Measurements from ENCODE around the gene EMC7.
"Not testable (repeated sequence)": the region's sequence is repeated elsewhere in the genome, so short reads cannot be mapped to it uniquely, and the experiment has no call there.

Gene EMC7

DNA sequence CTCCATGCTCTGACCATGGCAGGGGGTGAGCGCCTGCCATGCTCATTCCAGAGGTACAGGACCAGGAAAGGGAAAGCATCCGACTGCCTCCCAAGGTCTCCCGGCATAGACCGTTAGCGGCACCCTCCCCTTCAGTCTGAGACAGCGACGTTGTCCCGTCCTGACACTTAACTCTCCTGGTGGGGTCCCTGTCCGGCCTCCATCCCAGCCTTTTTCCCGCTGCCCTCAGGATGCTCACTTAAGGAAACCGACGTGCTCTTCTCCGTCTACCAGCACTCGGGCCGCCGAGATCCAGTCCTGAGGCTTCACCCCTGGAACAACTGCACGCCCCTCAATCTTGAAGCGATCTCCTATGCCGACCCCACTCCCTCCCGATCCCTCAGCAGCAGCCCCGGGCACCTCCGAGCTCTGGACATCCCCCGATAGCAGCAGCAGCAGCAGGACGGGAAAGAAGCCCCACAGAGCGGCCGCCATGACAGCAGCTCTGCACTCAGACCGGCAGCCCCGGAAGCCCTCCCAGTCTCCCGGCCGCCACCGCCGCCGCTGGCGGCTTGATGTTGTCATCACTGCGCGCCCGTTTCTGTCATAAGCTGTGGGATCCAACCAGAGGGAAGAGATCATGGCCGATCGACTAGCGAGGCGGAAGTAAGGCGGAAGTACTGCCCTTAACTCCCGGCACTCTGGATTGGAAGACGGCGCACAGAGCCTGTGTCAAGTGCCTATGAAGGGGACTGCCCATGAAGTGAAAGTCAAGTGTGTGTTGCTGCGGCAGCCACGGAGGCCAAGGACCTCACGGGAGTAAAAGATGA is at the start of gene EMC7, which contains the start of gene PGBD4:
TSS of gene EMC7 (minus strand) at position 497 of the 809 bp plus-strand sequence. CDS start at position 474, 23 bp downstream.
TSS of gene PGBD4 (plus strand) at position 718 of the 809 bp plus-strand sequence. CDS start 449 bp downstream, outside the sequence.
- Histone ChIP-seq H3K4me1 (ENCODE audit: control insufficient read depth, insufficient read depth, low read length) (peaks cover 16% of the 10 kb centered on the region), H3K9me3 (ENCODE audit: control insufficient read depth, low read length) (no peaks in the 10 kb centered on the region), H3K9ac (ENCODE audit: low read length) (peak within 1 kb of the TSS; percentile 96), H3K36me3 (ENCODE audit: control insufficient read depth, insufficient read depth, low read length, severe bottlenecking) (no peaks in the 10 kb centered on the region), H3K4me3 (ENCODE audit: low read length) (peak within 1 kb of the TSS; percentile 93), H3K27me3 (replicated peaks; ENCODE audit: control insufficient read depth, insufficient read depth, low read length) (no peaks in the 10 kb centered on the region)
- DNase-seq (ENCODE audit: low read depth): peak; percentile 99

DNA sequence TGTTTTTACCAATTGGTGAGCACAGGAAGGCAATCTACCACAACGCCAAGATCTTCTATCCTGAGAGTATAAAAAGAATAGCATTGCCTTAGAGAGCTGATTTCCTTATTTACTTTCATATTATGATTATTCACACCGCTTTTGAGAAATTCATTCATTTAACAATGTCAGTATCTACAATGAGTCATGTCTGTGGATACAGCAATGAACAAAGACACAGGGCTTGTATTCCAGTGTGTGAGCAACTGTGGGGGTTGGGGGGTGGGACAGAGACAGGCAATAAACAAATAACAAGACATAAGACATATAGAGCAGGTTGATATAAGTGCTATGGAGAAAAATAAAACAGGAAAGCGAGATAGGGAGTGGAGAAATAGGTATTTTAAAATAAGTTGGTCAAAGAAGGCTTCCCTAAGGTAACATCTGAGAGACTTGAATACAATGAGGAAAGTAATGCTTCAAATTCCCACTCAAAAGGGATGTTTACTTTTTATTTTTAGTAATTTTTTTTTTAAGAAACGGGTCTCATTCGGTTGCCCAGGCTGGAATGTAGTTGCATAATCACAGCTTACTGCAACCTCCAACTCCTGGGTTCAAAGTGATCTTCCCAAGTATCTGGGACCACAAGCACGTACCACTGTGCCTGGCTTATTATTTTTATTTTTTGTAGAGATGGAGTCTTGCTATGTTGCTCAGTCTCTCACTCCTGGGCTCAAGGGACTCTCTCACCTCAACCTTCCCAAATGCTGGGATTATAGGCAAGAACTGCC is 45.9 kb upstream of the EMC7 start:
- H3K4me3 ChIP-seq (ENCODE audit: low read length): no peak overlapping the region
- peaks cover 68% of the 10 kb centered on the region for H3K36me3 ChIP-seq (ENCODE audit: control insufficient read depth, insufficient read depth, low read length, severe bottlenecking)
- H3K9ac ChIP-seq (ENCODE audit: low read length): no peak overlapping the region
- H3K9me3 ChIP-seq (ENCODE audit: control insufficient read depth, low read length): no peaks in the 10 kb centered on the region
- H3K4me1 ChIP-seq (ENCODE audit: control insufficient read depth, insufficient read depth, low read length): peaks cover 11% of the 10 kb centered on the region
- no peaks in the 10 kb centered on the region for H3K27me3 ChIP-seq (replicated peaks; ENCODE audit: control insufficient read depth, insufficient read depth, low read length)
- DNase-seq (ENCODE audit: low read depth): peak; percentile 14

DNA sequence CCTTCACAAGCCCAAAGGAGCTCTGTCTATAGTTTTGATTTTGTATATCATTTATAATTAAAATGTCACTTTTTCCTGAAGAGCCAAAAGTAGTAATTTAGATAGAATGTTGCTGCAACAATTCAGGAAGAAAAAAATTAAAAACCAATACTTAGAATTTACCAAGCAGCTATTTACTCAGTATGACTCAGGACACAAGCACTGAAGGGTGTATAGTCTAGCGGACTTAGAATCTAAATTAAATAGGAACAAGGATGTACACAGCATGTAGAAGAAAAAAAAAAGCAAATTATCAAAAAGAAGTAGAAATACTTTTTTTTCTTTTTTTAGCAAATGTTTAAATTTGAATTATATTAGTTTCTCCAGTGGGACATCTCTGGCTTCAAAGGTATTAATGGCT is 31.8 kb upstream of the EMC7 start:
- H3K9ac ChIP-seq (ENCODE audit: low read length): no peak overlapping the region
- no peak for DNase-seq (ENCODE audit: low read depth)
- H3K4me1 ChIP-seq (ENCODE audit: control insufficient read depth, insufficient read depth, low read length): no peaks in the 10 kb centered on the region
- H3K27me3 ChIP-seq (replicated peaks; ENCODE audit: control insufficient read depth, insufficient read depth, low read length): no peaks in the 10 kb centered on the region
- no peaks in the 10 kb centered on the region for H3K9me3 ChIP-seq (ENCODE audit: control insufficient read depth, low read length)
- H3K4me3 ChIP-seq (ENCODE audit: low read length): no peak overlapping the region
- peaks cover 21% of the 10 kb centered on the region for H3K36me3 ChIP-seq (ENCODE audit: control insufficient read depth, insufficient read depth, low read length, severe bottlenecking)

DNA sequence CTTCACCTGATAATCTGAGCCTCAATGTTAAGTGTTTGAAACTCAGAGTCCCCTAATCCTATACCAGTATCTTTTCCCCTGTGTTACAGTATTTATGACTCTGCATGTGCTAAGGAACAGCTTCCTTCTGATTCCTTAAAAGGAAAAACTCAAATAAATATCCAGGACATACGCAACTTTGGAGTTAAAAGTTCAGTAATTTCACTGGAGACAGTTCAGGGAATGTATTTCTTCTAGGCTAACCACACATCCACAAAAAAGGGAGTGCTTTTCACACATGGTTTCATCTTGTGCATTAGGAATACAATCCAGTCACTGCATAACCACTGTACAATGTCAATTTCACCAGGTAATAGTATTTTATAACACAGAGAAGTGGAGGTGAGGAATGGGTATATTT is 31.2 kb upstream of the EMC7 start:
- no peaks in the 10 kb centered on the region for H3K4me1 ChIP-seq (ENCODE audit: control insufficient read depth, insufficient read depth, low read length)
- H3K36me3 ChIP-seq (ENCODE audit: control insufficient read depth, insufficient read depth, low read length, severe bottlenecking): peaks cover 16% of the 10 kb centered on the region
- no peaks in the 10 kb centered on the region for H3K27me3 ChIP-seq (replicated peaks; ENCODE audit: control insufficient read depth, insufficient read depth, low read length)
- no peak overlapping the region for H3K9ac ChIP-seq (ENCODE audit: low read length)
- no peak overlapping the region for H3K4me3 ChIP-seq (ENCODE audit: low read length)
- no peaks in the 10 kb centered on the region for H3K9me3 ChIP-seq (ENCODE audit: control insufficient read depth, low read length)
- DNase-seq (ENCODE audit: low read depth): no peak

DNA sequence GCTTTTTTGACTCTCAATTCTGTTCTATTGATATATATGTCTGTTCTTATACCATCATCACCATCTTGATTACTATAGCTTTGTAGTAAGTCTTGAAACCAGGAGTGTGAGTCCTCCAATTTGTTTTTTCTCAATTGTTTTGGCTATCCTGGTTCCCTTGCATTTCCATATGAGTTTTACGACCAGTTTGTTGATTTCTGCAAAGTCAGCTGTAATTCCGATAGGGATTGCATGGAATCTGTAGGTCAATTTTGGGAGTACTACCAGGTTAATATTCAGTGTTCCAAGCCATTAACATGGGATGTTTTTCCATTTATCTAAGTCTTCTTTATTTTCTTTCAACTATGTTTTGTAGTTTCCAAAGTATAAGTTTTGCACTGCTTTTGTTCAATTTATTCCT is 27.2 kb upstream of the EMC7 start:
- DNase-seq (ENCODE audit: low read depth): no peak
- Histone ChIP-seq H3K4me3 (ENCODE audit: low read length) (no peak overlapping the region), H3K27me3 (replicated peaks; ENCODE audit: control insufficient read depth, insufficient read depth, low read length) (no peaks in the 10 kb centered on the region), H3K4me1 (ENCODE audit: control insufficient read depth, insufficient read depth, low read length) (no peaks in the 10 kb centered on the region), H3K9ac (ENCODE audit: low read length) (no peak overlapping the region), H3K9me3 (ENCODE audit: control insufficient read depth, low read length) (no peaks in the 10 kb centered on the region), H3K36me3 (ENCODE audit: control insufficient read depth, insufficient read depth, low read length, severe bottlenecking) (peaks cover 6% of the 10 kb centered on the region)

DNA sequence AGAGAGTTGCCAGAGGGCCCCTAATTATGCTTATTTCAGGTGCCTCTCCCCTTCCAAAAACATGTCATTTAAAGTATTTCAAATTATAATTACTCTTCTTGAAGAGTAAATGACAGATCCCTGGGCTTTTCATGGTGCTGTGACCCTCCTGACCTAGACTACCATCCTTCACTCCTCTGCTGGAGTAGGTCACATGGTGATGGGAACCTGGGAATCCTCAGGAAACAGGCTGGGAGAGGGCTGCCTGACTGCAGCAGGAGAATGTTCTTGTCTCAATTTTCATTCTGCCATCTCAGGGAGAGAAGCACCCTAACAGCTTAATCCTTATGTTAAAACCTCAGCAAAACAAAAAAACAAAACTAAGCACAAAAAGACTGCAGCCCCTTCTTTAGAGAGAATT is 24.9 kb upstream of the EMC7 start:
- Histone ChIP-seq H3K27me3 (replicated peaks; ENCODE audit: control insufficient read depth, insufficient read depth, low read length) (no peaks in the 10 kb centered on the region), H3K9me3 (ENCODE audit: control insufficient read depth, low read length) (no peaks in the 10 kb centered on the region), H3K9ac (ENCODE audit: low read length) (no peak overlapping the region), H3K4me1 (ENCODE audit: control insufficient read depth, insufficient read depth, low read length) (no peaks in the 10 kb centered on the region), H3K36me3 (ENCODE audit: control insufficient read depth, insufficient read depth, low read length, severe bottlenecking) (peaks cover 6% of the 10 kb centered on the region), H3K4me3 (ENCODE audit: low read length) (no peak overlapping the region)
- DNase-seq (ENCODE audit: low read depth): no peak

DNA sequence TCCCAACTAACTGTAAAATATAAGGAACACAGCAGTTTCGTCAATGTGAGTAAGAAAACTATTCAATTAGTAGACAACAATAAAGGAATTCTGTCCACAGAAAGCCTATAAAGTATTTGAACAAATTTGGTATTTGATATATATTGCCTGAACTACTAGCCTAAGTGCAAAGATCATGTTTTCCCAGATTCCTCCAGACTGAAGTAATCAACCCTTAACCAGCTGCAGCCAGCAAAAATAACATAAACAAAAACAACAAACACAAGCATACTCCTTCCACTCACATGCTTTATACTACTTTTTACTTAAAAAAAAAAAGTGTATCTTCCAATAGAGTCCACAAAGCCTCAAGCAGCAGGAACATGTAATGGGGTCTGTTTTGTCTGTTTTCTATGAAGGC is 24.3 kb upstream of the EMC7 start:
- no peak for DNase-seq (ENCODE audit: low read depth)
- Histone ChIP-seq H3K4me1 (ENCODE audit: control insufficient read depth, insufficient read depth, low read length) (no peaks in the 10 kb centered on the region), H3K9ac (ENCODE audit: low read length) (no peak overlapping the region), H3K9me3 (ENCODE audit: control insufficient read depth, low read length) (no peaks in the 10 kb centered on the region), H3K4me3 (ENCODE audit: low read length) (no peak overlapping the region), H3K36me3 (ENCODE audit: control insufficient read depth, insufficient read depth, low read length, severe bottlenecking) (peaks cover 6% of the 10 kb centered on the region), H3K27me3 (replicated peaks; ENCODE audit: control insufficient read depth, insufficient read depth, low read length) (no peaks in the 10 kb centered on the region)

DNA sequence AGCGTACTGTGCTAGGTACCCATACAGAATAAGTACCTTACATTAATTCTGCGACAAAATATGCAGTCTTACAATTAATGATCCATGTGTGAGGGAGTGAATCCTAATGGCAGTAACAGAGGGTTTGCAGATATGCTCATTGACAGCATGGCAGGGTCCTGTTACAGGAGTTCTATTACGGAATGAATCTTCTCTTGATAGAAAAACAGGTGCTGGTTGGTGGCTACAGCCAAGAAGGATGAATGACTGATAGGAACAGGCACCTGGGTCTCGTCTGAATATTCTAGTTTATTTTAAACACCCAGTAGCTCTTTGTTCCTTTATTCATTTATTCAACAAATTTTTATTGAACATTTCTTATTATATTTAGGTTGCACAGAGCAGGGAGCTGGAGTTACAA is 23.0 kb upstream of the EMC7 start:
- no peak for DNase-seq (ENCODE audit: low read depth)
- Histone ChIP-seq H3K9me3 (ENCODE audit: control insufficient read depth, low read length) (no peaks in the 10 kb centered on the region), H3K4me3 (ENCODE audit: low read length) (no peak overlapping the region), H3K27me3 (replicated peaks; ENCODE audit: control insufficient read depth, insufficient read depth, low read length) (no peaks in the 10 kb centered on the region), H3K36me3 (ENCODE audit: control insufficient read depth, insufficient read depth, low read length, severe bottlenecking) (peaks cover under 1% of the 10 kb centered on the region), H3K9ac (ENCODE audit: low read length) (no peak overlapping the region), H3K4me1 (ENCODE audit: control insufficient read depth, insufficient read depth, low read length) (no peaks in the 10 kb centered on the region)

DNA sequence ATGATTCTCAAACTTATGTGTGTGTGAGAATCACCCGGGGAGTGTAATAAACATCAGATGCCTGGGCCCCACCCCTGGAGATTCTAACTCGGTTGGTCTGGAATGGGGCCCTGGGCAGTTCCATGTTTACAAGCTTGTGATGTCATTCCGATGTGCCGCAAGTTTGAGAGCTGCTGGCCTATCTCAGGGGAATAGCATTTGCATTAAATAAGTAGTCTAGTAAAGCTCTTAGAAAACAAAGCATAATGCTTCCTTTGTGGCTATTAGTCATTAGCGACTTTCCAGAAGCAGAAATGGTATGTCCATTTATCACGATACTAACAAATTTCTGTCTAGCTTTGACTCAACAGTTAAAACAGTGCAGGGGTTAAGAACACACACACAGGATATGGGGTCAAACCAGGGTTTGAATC is 21.1 kb upstream of the EMC7 start:
- no peak overlapping the region for H3K9ac ChIP-seq (ENCODE audit: low read length)
- no peak for DNase-seq (ENCODE audit: low read depth)
- H3K9me3 ChIP-seq (ENCODE audit: control insufficient read depth, low read length): no peaks in the 10 kb centered on the region
- no peaks in the 10 kb centered on the region for H3K36me3 ChIP-seq (ENCODE audit: control insufficient read depth, insufficient read depth, low read length, severe bottlenecking)
- H3K4me3 ChIP-seq (ENCODE audit: low read length): no peak overlapping the region
- no peaks in the 10 kb centered on the region for H3K27me3 ChIP-seq (replicated peaks; ENCODE audit: control insufficient read depth, insufficient read depth, low read length)
- H3K4me1 ChIP-seq (ENCODE audit: control insufficient read depth, insufficient read depth, low read length): no peaks in the 10 kb centered on the region

DNA sequence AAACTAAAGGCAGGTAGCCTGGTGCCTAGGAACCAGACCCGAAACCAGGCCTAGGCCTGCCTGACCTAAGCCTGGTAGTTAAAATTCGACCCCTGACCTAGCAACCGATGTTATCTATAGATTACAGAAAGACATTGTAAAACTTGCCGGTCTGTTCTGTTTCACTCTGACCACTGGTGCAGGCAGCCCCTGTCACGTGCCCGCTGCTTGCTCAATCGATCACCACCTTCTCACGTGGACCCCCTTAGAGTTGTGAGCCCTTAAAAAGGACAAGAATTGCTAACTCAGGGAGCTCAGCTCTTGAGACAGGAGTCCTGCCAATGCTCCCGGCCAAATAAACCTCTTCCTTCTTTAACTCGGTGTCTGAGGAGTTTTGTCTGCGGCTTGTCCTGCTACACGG is 20.1 kb upstream of the EMC7 start:
- not testable (repeated sequence) for H3K27me3 ChIP-seq (replicated peaks; ENCODE audit: control insufficient read depth, insufficient read depth, low read length); H3K4me3 ChIP-seq (ENCODE audit: low read length); H3K9me3 ChIP-seq (ENCODE audit: control insufficient read depth, low read length); H3K36me3 ChIP-seq (ENCODE audit: control insufficient read depth, insufficient read depth, low read length, severe bottlenecking); DNase-seq (ENCODE audit: low read depth); H3K9ac ChIP-seq (ENCODE audit: low read length); H3K4me1 ChIP-seq (ENCODE audit: control insufficient read depth, insufficient read depth, low read length)

DNA sequence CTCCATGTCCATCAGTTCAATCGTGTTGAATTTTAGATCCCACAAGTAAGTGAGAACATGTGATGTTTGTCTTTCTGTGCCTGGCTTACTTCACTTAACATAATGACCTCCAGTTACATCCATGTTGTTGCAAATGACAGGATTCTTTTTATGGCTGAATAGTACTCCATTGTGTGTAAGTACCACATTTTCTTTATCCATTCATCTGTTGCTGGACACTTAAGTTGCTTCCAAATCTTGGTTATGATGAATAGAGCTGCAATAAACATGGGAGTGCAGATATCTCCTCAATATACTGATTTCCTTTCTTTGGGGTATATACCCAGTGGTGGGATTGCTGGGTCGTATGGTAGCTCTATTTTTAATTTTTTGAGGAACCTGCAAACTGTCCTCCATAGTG is 18.8 kb upstream of the EMC7 start:
- DNase-seq (ENCODE audit: low read depth); H3K27me3 ChIP-seq (replicated peaks; ENCODE audit: control insufficient read depth, insufficient read depth, low read length); H3K9ac ChIP-seq (ENCODE audit: low read length); H3K36me3 ChIP-seq (ENCODE audit: control insufficient read depth, insufficient read depth, low read length, severe bottlenecking); H3K9me3 ChIP-seq (ENCODE audit: control insufficient read depth, low read length); H3K4me1 ChIP-seq (ENCODE audit: control insufficient read depth, insufficient read depth, low read length); H3K4me3 ChIP-seq (ENCODE audit: low read length): not testable (repeated sequence)
